Progenitor cell of endocrine pancreas (in vitro differentiated cells): ENCODE measurements around the gene CIAO3. TPM values are rescaled to one million over a fixed set of nuclear protein-coding genes. Genes with fewer than 3 reads are reported as not detected.

Source experiments
- DNase-seq: peaks from one replicate; pipeline ENCODE4 v3.0.0; 2021; ENCODE audit warnings: low spot score; ENCODE audit not compliant: unreplicated experiment
- H3K27ac Mint-ChIP-seq: 2 replicates; pipeline ENCODE4 v1.8.0; 2021; ENCODE audit warnings: mild to moderate bottlenecking, moderate library complexity, mixed read lengths
- H3K27me3 Mint-ChIP-seq: 2 replicates; pipeline ENCODE4 v1.8.0; 2021; ENCODE audit warnings: mixed read lengths
- H3K36me3 Mint-ChIP-seq: 2 replicates; pipeline ENCODE4 v1.8.0; 2022; ENCODE audit warnings: mixed read lengths; ENCODE audit not compliant: insufficient read depth
- H3K4me1 Mint-ChIP-seq: 2 replicates; pipeline ENCODE4 v1.8.0; 2021; ENCODE audit warnings: low read depth, mixed read lengths
- H3K4me3 Mint-ChIP-seq: 2 replicates; pipeline ENCODE4 v1.8.0; 2021; ENCODE audit warnings: low read depth, mild to moderate bottlenecking, moderate library complexity, mixed read lengths
- H3K9me3 Mint-ChIP-seq: 2 replicates; pipeline ENCODE4 v1.8.0; 2021; ENCODE audit warnings: low read depth, mixed read lengths
- CTCF ChIP-seq: fragments of 200-600 bp; sonication (generic); IDR thresholded peaks from one replicate; pipeline ENCODE4 v1.5.0; 2021; ENCODE audit warnings: antibody characterized with exemption, mild to moderate bottlenecking; ENCODE audit not compliant: unreplicated experiment
- total RNA-seq: library from RNA; stranded (reverse); gene quantifications from 2 replicates; pipeline ENCODE4 v1.2.1, GENCODE V29; 2021

The CIAO3 gene
- total RNA-seq, 1 donor from 2014 or later = 44.0 TPM

GRCh38 chr16:736936-737481 is 3.8 kb downstream of the CIAO3 start:
- Mint-ChIP-seq H3K27ac (no peak overlapping the region), H3K4me3 (no peak overlapping the region), H3K4me1 (peaks cover 3% of the 10 kb centered on the region), H3K36me3 (peaks cover 7% of the 10 kb centered on the region), H3K9me3 (no peaks in the 10 kb centered on the region), H3K27me3 (no peaks in the 10 kb centered on the region)
- TF ChIP-seq CTCF = no peak
- no peak for DNase-seq

GRCh38 chr16:735982-736453 is 4.8 kb downstream of the CIAO3 start:
- no peak overlapping the region for H3K4me3 Mint-ChIP-seq
- peaks cover 7% of the 10 kb centered on the region for H3K36me3 Mint-ChIP-seq
- H3K9me3 Mint-ChIP-seq = no peaks in the 10 kb centered on the region

GRCh38 chr16:734981-735881 is 5.6 kb downstream of the CIAO3 start:
- Mint-ChIP-seq H3K27me3 (no peaks in the 10 kb centered on the region), H3K4me1 (peaks cover 3% of the 10 kb centered on the region), H3K4me3 (no peak overlapping the region), H3K27ac (no peak overlapping the region), H3K36me3 (peaks cover 7% of the 10 kb centered on the region), H3K9me3 (no peaks in the 10 kb centered on the region)
- DNase-seq = no peak
- no peak for TF ChIP-seq CTCF

More at GRCh38 chr16:735982-736453, 4.8 kb downstream of the CIAO3 start:
- no peaks in the 10 kb centered on the region for H3K27me3 Mint-ChIP-seq
- DNase-seq = no peak
- H3K4me1 Mint-ChIP-seq = peaks cover 3% of the 10 kb centered on the region
- TF ChIP-seq CTCF = no peak
- H3K27ac Mint-ChIP-seq = no peak overlapping the region

- DNase-seq = no peak
- Mint-ChIP-seq H3K9me3 (no peaks in the 10 kb centered on the region), H3K4me3 (no peak overlapping the region), H3K36me3 (peaks cover 7% of the 10 kb centered on the region), H3K27me3 (no peaks in the 10 kb centered on the region), H3K4me1 (no peaks in the 10 kb centered on the region), H3K27ac (no peak overlapping the region)
- TF ChIP-seq CTCF = no peak
These were observed 6.4 kb downstream of the CIAO3 start for GRCh38 chr16:734208-734980.
